Stimulated activated CD4-positive, alpha-beta T cell treated with anti-CD3 and anti-CD28 coated beads, Interleukin-4, amount 100 ng/mL, for 4 hours (primary cell): ENCODE measurements around the gene C22orf39.
A peak's percentile ranks its signal among the peaks of the same experiment; 100 is the strongest.

Experiments
- DNase-seq, 2 experiments: peaks; one replicate each; pipeline ENCODE4 v3.0.0-alpha.2; 2020

The C22orf39 gene

DNA sequence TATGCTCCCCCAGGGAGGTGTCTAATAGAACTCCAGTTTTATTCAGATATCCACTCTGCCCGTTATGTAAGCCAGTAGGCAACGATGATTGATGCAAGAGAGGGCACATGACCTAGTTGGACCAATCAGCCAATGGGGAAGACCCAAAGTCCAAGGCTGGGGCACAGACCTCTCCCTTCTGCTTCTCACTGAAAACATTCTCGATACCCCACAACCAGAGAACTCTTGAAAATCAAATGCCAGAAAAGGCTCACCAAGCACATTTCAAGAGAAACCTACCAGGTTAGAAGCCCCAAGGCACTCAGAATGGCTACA is 23.4 kb downstream of the C22orf39 start:
- no peak for DNase-seq

- no peak for DNase-seq
These were observed 24.8 kb downstream of the C22orf39 start for GRCh38 chr22:19422440-19423301.

DNA sequence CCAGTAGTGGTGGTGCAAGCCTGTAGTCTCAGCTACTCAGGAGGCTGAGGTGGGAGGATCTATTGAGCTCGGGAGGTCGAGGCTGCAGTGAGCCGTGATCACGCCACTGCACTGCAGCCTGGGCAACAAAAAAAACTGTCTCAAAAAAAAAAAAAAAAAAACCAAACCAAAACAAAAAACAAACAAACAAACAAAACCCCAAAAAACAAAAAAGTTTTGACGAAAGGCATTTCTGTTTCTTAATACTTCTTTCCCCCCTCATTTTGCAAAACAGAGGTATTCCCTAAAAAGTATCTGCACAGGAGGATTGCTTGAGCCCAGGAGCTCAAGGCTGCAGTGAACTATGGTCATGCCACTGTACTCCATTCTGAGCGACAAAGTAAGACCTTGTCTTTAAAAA is 27.2 kb downstream of the C22orf39 start:
- DNase-seq, result no peak

DNA sequence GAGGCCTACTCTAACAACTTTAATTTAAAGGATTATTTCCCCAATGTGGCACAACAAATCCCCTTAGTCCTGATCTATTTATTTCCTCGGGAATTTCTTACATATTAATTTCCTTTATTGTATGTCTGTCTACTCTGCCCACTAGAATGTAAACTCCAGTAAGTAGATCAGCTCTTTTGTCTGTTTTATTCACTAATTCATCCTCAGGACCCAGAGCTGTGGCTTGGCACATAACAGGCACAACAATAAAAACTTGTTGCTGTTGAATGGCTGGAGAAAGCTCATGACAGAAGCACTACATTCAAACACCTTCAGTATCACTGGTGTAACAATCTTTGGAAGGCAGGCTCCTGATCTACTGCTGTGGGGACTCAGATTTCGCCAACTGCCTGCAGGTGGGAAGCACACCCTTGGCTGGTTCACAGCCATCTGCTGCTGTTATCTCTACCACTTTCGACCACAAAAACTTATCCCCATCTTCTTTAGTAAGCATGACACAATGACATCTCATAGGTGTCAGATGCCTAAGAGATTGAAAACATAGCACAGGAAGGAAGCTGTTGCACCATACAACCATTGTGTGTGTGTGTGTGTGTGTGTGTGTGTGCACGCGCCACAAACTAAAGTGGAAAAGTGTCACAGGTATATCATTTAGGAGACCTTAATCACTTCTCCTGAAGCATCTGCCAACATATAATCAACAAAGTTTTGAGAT is 27.9 kb downstream of the C22orf39 start:
- peak; percentile 15 to 21 for DNase-seq

- no peak for DNase-seq
These were observed 28.4 kb downstream of the C22orf39 start for GRCh38 chr22:19419086-19419463.

DNA sequence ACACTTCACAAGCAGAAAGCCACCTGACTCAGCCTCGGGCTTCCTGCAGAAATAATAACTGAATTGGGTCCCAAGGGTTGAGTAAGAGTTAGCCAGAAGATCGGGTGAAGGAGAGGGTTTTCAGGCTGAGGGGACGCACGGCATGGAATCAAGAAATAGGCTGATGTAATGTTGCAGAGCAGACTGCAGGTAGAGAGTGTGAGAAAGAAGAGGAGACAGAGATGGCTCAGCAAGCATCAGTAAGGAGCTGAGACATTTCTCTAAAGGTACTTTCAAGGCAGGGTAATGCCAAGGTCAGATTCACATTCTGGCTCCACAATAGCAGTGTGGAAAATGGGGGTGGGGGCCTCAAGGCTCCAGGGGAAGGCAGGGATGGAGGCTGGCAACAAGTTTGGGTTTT is 34.6 kb downstream of the C22orf39 start:
- DNase-seq, result no peak

GRCh38 chr22:19412478-19412877 is 35.0 kb downstream of the C22orf39 start:
- DNase-seq, result no peak

DNA sequence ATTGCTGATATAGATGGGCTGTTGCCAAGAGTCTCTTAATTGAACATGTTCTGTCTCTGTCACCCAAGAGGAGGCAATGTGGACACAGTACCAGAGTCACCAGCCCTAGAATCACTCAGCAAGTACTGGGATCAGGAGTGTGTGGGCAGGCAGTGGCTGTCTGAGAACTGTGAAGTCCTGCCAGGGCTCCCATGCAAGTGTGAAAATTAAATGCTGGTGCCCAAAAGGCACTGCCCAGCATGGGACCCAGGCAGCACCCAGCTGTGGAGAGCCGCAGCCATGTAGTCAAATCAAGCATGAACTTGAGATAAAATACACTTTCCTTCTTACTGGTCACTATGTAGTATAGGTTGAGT is 35.8 kb downstream of the C22orf39 start:
- DNase-seq, result no peak

GRCh38 chr22:19410941-19411689 is 36.4 kb downstream of the C22orf39 start:
- no peak for DNase-seq

- DNase-seq, result no peak
These were observed 39.6 kb downstream of the C22orf39 start for GRCh38 chr22:19407649-19408606.

DNA sequence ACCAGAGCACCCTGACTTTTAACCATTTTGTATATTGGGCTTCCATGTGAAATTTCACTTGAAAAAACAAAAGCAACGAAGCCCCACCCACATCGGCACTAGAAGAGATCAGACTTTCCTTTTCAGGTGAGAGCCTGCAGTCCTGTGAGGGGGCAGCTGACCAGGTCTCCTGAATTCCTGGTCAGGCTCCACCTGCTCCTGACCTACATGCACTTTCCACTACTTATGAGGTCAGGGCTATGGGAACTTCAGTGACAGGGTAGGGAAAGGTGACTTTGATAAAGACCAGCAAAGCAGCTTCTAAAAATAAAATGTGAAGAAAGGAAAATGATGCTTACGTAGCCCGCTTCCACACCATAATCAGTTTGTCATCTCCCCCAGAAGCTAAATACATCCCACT is 40.7 kb downstream of the C22orf39 start:
- no peak for DNase-seq

GRCh38 chr22:19406281-19406811 is 41.2 kb downstream of the C22orf39 start:
- no peak for DNase-seq

- DNase-seq, result no peak
These were observed 41.9 kb downstream of the C22orf39 start for GRCh38 chr22:19405652-19406051.

DNA sequence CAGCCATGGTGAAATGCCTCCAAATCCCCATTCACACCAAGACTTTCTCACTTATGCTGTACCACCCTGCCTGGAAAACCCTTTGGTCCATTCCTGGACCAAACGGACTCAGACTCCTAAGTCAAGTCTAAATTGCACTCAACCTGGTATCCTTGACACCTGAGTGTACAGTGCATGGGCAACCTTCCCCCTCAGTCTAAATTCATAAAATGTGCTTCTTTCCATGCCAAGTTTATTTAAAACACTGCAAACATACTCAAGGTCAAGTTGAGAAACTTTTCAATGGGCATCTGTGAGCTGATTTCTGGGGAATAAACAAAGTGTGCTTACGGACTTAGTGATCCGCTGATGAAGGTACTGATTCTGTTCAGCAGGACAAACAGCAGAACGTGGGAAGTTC is 42.4 kb downstream of the C22orf39 start:
- no peak for DNase-seq

GRCh38 chr22:19404676-19405075 is 42.8 kb downstream of the C22orf39 start:
- no peak for DNase-seq

GRCh38 chr22:19402642-19403191 is 44.8 kb downstream of the C22orf39 start:
- no peak for DNase-seq

GRCh38 chr22:19401483-19401882 is 46.0 kb downstream of the C22orf39 start:
- no peak for DNase-seq

- no peak for DNase-seq
These were observed 46.6 kb downstream of the C22orf39 start for GRCh38 chr22:19400881-19401280.

- no peak for DNase-seq
These were observed 48.9 kb downstream of the C22orf39 start for GRCh38 chr22:19398652-19399051.

- DNase-seq, result no peak
These were observed 49.3 kb downstream of the C22orf39 start for GRCh38 chr22:19398206-19398605.

GRCh38 chr22:19397734-19398104 is 49.8 kb downstream of the C22orf39 start:
- DNase-seq, result no peak
